HG03442 (cell line): ENCODE data around the gene OTUB1.

Experiments used
- ATAC-seq: cut with Tn5 transposase; IDR thresholded peaks from one replicate; pipeline ENCODE4 v1.9.1; 2021; ENCODE audit warnings: mild to moderate bottlenecking, moderate library complexity; ENCODE audit not compliant: unreplicated experiment

The OTUB1 gene

DNA sequence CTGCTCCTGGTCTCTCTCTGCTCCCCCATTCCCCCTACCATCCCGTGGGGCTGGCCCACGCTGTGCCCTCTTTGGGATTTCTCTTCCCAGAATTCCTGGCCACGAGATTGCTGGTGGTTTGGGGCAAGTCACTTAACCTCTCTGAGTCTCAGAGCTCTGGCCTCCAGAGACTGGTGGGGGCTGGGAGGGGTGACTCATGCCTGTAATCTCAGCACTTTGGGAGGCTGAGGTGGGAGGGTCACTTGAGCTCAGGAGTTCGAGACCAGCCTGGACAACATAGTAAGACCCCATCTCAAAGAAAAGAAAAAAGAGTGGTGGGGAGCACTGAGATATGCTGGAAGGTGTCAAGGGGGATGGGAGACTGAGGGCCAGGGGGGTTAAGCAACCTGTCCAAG, 18.3 kb downstream of the OTUB1 start:
- no peak for ATAC-seq

DNA sequence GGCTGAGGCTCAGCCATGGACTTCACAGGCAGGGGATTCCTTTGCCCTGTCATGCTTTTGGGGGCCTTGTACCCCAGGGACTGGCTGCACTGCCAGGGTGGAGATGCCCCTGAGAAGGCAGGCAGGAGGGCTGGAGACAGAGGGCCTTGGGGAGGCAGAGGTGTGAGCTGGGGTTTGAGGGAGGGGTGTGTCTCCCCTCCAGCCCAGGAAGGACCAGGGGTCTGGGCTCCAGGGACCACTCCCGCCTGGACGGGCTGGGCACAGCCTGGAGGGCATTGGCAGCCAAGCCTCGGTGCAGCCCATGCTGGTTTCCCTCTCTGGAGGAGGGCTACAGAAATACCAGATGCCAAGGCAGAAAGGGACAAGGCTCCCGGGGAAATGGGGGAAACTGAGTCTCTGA, 19.5 kb downstream of the OTUB1 start:
- ATAC-seq, result no peak

DNA sequence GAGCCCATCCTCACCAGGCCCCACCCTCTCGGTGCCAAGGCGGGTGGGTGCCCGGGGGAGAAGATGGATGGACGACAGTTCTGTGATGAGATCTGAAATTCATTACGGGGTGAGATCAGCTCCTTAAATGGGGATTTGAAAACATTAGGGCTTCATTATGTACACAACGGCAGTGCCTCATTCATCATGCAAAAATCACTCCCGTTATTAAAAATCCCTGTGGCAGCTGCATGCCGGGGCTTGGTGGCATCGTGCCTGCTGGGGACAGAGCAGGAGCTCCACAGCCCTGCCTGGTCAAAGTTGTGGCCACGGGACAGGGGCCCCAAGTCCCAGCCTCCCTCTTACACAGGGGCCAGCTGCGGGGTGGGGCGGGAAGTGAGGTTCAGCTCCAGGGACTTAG, 20.2 kb downstream of the OTUB1 start:
- ATAC-seq, result no peak

DNA sequence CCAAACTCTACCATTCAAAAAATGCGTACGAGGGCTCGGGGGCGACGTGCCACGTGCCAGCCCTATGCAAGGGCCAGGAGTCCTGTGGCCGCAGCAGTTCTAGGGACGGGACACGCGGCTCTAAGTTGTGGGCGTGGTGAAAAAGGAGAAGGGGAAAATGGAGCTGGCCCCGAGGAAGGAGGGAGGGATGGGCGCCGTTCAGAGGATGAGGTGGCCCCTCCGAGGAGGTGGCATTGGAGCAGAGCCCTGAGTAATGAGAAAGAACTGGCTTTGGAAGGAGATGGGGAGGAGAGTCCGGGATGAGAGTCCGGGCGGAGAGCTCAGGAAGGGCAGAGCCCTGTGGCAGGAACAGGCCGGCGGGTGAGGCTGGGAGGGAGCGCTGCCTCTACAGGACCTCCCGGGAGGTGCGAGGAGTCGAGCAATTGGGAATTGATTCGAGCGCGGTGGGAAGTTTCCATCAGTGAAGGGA, 21.0 kb downstream of the OTUB1 start:
- ATAC-seq, result no peak

DNA sequence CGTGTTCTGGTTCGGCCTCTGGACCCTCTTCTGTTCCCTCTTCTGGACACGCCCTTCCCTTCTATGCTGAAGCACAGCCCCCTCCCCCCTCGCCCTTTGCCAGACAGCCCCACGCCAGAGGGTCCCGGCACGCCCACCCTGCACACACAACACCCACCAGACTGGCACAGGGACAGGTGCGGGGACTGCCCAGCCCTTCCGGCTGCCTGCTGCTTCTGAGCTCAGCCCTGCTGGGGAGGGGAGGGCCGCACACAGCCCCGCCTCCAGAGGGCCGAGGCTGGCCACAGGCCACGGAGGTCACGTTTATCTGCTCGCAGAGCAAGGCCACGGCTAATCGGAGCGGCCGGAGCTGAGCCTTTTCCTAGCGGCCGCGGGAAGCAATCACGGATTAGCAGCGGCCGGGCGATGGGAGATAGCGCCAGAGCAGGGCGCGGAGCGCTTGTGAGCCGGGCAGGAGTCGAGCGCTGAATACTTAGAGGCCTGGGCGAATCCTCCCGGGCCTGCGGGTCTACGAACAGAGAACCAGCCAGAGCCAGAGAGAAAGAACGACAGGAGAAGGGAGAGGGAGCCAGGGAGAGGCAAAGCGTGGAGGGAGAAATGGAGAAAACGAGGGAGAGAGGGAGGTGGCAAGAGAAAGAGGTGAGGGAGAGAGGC, 21.5 kb downstream of the OTUB1 start:
- no peak for ATAC-seq

DNA sequence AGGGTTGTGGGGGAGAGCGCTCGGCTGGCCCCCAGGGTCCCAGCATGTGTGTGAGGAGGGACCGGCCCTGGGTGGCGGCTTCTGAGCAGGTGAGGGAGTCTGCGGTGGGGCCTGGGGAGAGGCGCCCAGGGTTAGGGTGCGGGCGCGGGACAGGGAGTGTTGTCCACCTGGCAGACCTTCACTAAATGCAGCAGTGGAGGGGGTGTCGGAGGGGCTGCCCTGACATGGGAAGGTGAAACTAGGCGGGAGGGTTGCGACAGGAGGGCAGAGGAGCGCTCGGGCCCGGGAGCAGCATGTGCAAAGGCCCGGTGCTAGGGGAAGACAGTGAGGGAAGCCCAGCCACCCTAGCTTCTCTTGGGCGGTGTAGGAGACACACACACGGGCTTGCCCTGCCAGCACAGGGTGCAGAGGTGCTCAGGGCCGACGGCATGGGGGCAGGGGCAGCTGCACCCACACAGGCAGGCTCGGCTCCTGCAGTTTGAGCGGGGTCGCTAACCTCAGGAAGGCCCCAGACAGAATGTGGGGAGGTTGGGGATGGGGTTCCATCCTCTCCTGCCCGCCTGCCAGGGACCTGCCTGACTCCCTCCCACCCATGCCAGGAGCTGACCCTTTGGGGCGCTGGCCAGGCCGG, 22.2 kb downstream of the OTUB1 start:
- no peak for ATAC-seq

DNA sequence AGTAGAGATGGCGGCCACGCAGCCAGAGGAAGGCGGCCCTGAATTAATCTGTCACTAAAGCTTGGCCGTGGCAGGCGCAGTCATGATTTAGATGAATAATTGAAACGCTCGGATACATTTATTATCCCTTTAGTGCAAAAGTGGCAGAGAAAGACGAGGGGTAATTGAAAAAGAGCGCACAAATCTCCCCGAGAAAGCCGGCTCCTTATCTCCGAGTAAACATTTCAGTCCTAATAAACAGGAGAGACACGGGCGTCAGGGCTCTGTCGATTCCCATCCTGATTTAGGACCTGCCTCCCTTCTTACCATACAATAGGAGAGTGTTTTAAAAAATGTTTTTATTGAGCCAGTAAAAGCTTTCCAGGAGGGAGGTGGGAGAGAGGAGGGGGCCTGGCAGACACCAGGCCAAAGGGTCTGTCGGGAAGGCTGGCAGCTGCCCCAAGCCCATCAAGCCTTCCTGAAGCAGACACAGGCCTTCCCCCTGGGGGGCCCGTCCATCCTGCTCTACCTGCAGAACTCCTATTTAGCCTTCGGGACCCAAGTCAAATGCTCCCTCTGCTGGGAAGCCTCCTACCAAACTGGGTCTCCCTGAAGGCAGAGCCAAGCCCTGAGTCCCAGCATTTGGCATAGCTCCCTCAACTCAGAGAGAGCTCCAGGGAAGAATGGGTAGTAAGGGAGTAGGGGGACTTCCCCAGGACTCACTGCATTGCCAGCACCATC, 22.8 kb downstream of the OTUB1 start:
- no peak for ATAC-seq

DNA sequence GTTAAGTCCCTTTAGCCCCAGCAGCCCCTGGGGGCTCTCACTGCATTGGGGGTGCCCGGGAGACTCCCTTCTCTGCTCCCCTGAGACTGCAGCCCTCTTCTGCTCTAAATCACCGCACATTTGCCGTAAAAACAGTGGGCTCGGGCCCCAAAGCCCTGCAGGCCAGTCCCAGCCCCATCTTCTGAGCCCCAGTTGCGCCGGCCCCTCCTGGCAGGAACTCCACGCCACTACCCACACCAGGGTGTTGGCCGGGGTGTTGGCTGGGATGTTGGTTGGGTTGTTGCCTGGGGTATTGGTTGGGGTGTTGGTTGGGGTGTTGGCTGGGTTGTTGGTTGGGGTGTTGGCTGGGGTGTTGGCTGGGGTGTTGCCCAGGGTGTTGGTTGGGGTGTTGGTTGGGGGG, 23.5 kb downstream of the OTUB1 start:
- ATAC-seq, result no peak

DNA sequence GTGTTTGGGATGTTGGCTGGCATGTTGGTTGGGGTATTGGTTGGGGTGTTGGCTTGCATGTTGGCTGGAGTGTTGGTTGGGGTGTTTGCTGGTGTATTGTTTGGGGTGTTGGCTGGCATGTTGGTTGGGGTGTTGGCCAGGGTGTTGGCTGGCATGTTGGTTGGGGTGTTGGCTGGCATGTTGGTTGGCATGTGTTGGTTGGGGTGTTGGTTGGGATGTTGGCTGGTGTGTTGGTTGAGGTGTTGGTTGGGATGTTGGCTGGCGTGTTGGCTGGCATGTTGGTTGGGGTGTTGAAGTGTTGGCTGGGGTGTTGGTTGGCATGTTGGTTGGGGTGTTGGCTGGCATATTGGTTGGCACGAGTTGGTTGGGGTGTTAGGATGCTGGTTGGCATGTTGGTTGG, 24.5 kb downstream of the OTUB1 start:
- ATAC-seq, result no peak

DNA sequence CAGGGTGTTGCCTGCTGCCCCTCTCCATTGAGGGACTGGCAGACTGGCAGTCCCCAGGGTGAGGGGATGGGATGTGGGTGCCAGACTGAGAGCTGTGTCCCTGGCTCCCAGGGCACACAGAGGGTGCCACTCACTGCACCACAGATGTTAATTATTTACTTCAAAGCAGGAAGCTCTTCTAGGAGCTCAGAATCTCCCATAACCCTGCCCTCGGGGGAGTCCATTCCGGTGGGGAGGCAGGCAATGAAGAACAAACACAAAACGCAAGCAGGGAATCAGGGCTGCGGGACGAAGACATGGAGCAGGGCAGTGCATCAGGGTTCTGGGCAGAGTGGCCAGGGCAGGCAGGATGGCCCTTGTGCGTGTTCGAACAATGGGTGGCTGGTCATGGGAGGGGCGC, 25.1 kb downstream of the OTUB1 start:
- ATAC-seq, result no peak

DNA sequence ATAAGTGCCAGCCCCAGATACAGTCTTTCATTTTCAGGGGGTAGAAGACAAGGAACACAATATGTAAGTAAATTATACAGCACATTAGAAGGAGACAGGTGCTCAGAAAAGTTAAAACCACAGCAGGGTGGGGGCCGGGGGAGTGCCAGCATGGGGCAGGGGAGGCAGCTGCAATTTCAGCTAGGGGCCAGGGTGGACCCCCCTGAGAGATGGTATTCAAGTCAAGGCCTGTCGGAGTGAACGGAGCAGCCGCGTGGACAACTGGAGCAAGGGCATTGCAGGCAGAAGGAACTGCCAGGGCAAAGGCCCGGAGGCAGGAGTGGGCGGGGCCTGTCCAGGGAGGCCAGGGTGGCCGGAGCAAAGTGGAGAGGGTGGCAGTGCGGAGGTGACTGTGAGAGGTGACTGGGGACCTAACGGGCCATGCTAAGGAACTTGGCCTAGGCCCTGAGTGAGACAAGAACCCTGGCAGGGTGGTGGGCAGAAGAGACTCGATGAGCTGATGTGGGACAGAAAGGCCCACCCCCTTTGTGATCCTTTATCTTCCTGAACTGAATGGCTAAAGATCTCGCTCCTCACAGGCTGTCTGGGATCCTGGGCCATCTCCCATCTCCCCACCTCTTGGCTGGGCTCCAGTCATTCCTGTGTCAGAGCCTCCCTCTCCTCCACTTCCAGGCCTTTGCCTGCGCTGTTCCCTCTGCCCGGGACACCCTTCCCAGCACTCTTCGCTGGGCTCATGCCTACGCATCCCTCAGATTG, 27.1 kb downstream of the OTUB1 start:
- no peak for ATAC-seq

DNA sequence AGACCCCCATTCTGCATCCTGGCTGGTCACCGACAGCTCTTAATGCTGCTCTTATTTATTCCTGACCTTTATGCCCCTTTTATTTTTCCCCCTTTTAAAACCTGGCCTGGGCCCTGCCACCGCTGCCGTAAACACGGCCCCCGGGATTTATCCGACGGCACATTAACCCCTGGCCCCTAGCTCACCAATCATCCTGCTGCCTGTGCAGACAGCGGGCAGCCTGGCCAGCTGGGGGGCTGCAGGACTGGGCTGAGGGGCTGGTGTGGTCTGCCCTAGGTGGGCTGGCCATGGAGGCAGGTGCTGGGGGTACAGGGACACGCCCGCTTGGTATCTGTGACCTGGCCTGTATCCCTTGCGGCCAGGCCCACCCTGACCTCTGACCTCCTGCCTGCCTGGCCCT, 28.1 kb downstream of the OTUB1 start:
- ATAC-seq, result no peak

DNA sequence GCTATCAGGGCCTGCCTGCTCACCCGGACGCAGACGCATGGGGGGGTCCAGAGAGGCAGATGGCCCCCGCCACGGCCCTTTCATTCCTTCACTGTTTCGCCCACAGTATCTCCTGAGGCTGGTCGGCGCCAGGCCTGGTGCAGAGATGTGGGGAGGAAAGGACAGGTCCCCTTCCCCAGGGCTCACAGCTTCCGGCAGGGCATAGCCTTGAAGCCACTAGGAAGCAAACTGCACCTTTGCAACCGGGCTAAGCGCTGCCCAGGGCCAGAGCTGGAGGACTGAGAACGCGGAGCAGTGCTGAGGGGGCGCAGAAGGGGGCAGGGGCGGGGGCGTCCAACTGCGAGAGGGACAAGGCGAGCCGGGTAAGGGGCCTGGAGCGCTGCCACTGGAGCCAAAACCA, 29.3 kb downstream of the OTUB1 start:
- ATAC-seq, result no peak

DNA sequence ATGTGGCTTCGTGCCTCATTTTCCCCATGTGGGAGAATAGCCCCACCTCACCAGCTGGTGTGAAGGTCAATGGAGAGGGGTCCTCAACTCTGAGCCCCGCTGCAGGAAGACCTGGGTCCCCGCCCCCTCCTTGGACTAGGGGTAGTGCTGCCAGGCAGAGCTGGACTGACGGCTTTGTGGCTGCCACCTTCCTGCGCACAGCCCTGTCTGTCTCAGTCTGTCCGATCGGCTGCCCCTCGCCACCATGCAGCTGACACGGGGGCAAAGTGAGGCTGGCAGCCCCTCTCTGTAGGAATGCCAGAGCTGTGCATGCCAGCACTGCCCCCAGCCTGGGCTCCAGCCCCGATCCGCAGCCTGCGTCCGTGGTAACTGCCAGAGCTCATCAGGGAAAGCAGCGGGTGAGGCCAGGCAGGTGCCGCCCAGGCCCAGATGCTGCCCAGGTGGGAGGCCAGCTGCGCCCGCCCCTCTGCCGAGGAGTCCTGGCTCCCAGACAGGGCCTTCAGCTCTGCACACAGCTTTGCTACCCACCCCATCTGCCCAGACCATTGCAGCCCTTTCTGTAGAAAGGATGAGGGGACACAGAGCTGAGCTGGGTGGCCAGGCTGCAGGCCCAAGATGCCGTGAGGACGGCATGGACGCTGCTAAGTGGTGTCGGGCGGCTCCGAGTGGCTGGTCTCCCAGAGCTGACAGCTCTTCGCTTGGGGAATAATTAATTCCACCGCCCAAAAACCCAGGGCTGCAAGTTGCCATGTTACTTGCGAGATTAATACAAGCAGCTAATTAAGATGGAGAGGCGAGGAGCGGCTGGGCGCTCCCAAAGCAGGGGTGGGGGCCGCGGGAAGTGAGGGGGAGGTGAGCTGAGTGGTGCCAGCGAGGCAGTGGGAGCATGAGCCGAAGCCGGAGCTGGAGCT, 30.0 kb downstream of the OTUB1 start:
- ATAC-seq, result no peak

DNA sequence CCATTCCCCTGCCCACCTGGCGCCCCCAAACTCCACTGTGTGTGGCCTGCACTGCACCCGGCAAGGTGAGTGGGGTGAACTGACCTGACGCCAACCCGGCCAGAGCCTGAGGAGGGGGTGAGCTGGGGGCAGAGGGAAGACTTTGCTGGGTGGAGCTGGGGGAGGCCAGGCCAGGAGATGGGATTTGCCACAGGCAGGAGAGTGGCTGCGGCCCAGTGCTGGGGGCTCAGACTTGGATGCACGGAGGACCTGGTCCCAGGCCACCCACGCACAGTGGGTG, 31.6 kb downstream of the OTUB1 start:
- ATAC-seq, result no peak

DNA sequence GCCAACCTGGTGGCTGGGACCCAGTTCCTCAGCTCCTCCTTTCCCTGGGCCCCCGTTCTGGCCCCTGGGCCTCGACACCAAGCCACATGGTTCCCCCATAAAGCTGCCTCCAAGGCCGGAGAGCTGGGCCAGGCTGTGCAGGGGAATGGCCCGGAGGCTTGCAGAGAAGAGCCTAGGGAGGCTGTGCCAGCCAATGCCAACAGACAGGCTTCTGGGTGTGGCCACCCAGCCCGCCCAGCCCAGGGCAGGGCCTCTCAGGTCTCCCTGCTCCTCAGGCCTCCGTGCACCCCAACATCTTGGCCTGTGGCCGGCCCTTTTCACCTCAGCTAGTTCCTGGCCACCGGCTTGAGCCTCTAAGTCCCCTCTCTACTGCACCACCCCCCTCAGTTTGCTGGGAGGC, 32.1 kb downstream of the OTUB1 start:
- ATAC-seq, result no peak

DNA sequence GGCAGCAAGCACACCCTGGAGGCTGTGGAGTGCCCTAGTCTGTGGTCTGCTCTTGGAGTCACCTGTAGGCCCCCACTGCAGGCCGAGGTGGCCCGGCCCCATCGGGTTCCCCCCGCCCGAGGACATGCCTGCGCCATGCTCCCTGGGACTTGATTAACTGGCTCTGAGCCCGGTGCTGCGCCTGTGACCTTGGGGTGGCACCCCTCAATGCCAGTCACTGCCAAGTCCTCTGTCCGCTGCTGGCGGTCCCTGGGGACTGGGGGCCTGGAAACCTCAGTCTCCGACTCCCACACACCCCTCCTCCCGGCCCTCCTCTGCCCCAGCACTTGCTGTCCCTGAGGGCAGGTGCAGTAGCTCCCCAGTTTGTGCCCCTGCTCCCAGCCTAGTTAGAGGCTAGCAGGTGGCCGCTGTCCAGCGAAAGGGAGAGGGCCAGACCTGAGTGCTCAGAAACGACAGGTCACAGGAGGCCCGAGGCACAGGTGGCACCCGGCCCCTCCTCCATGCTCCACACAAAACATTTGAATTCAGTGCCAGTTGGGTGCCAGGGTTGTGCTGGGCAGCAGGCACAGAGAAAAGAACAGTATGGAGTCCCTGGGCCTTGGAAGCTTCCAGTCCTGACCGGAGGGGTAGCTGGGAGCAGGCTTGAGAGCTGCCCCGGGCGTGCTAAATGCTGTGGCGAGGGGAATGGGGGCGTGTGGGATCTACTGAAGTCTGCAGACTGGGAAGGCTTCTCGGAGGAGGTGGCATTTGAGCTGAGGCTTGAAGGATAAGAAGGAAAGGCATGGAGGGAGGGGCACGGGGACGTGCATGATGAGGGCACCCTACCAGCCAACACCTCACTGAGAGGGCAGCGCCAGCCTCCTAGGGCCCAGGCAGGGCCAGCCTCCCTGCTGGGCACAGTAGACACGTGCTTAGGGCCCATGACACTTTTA, 33.1 kb downstream of the OTUB1 start:
- ATAC-seq, result no peak

DNA sequence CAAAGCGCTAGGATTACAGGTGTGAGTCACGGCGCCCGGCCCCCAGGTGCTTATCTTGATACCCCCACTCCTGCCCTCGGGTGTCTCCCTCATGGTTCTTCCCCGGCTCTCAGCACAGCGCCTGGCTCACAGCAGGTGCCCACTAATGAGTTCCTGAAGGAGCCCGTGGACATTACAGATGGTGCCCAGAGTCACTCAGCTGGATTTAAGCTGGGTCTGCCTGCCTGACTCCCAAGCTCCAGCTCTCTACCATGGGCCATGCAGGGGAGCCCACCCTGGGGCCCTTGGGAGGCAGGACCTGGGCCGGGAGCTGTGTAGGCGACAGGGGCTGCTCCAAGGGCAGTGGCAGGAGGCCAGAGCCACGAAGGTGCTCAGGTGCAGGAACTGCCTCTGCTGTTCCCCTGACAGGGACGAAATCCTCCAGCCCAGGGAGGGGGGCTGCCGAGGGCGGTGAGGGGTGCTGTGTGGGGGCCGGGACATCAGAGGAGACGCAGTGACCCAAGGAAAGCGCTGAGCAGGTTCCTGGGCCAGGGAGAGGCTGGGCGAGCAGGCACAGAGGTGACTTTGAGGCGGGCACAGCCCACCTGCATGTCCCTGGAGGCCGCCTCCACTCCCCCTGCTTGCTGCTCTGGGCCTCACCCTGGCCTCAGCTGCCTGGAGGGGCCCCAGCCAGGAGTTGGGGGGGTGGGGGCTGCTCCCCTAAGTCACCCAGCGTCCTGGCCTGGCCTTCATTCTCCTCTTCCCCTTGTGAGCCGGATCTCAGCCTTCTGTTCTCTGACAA, 34.9 kb downstream of the OTUB1 start:
- ATAC-seq, result no peak

DNA sequence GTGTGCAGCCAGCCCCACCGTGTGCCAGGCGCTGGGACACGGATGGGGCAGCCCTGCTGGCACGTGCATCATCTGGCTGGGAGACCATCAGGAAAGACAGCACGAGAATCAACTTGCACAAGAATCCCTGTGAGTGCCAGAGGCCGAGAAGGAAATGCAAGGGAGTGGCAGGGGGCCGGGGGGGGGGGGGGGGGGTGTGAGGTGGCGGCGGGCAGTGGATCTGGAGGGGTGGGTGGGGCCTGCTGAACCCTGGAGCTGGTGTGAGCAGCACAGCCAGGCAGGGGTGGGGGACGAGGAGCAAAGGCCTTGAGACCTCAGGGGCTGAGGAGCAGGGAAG, 35.5 kb downstream of the OTUB1 start:
- no peak for ATAC-seq
